HepG2 (cell line): ENCODE data around the gene YIF1A. TPM values are rescaled to one million over a fixed set of nuclear protein-coding genes. Genes with fewer than 3 reads are reported as not detected.

Source experiments
- GTF3A ChIP-seq: sonication (generic); formaldehyde crosslinking; conservative IDR thresholded peaks from 2 replicates; pipeline ENCODE4 v1.4.0; 2020; ENCODE audit warnings: mild to moderate bottlenecking, missing genetic modification reagents
- HNRNPLL ChIP-seq: fragments of 200-400 bp; formaldehyde crosslinking; IDR thresholded peaks from 2 replicates; pipeline ENCODE4 v1.6.1; 2017; ENCODE audit warnings: mild to moderate bottlenecking, low read depth, low read length; ENCODE audit not compliant: poor library complexity, severe bottlenecking
- IRX3 ChIP-seq: sonication (generic); formaldehyde crosslinking; IDR thresholded peaks from 2 replicates; pipeline ENCODE4 v1.8.1; 2023; ENCODE audit warnings: mild to moderate bottlenecking, low read depth, missing genetic modification reagents, borderline replicate concordance
- JDP2 ChIP-seq: sonication (generic); formaldehyde crosslinking; IDR thresholded peaks from 2 replicates; pipeline ENCODE4 v1.8.1; 2022; ENCODE audit warnings: missing genetic modification reagents, borderline replicate concordance
- MTA3 ChIP-seq: sonication (generic); formaldehyde crosslinking; IDR thresholded peaks from 2 replicates; pipeline ENCODE4 v1.4.0; 2020; ENCODE audit warnings: missing genetic modification reagents
- NCOA1 ChIP-seq: sonication (generic); formaldehyde crosslinking; IDR thresholded peaks from 2 replicates; pipeline ENCODE4 v1.9.0; 2021; ENCODE audit warnings: missing genetic modification reagents
- NFE2 ChIP-seq: sonication (generic); formaldehyde crosslinking; IDR thresholded peaks from 2 replicates; pipeline ENCODE4 v1.4.0; 2020; ENCODE audit warnings: missing genetic modification reagents
- ZNF101 ChIP-seq: sonication (generic); formaldehyde crosslinking; IDR thresholded peaks from 2 replicates; pipeline ENCODE4 v1.4.0; 2020; ENCODE audit warnings: mild to moderate bottlenecking, low read depth, missing genetic modification reagents, borderline replicate concordance
- ZNF331 ChIP-seq: sonication (generic); formaldehyde crosslinking; IDR thresholded peaks from 2 replicates; pipeline ENCODE4 v1.4.0; 2020; ENCODE audit warnings: missing genetic modification reagents
- ZNF335 ChIP-seq: sonication (generic); formaldehyde crosslinking; IDR thresholded peaks from 2 replicates; pipeline ENCODE4 v1.4.0; 2020; ENCODE audit warnings: missing genetic modification reagents
- ZNF446 ChIP-seq: sonication (generic); formaldehyde crosslinking; IDR thresholded peaks from 2 replicates; pipeline ENCODE4 v1.5.0; 2020; ENCODE audit warnings: mild to moderate bottlenecking, missing genetic modification reagents
- ZNF780A ChIP-seq: sonication (generic); formaldehyde crosslinking; IDR thresholded peaks from 2 replicates; pipeline ENCODE4 v1.8.0; 2022; ENCODE audit warnings: mild to moderate bottlenecking, missing genetic modification reagents, moderate library complexity
- polyA plus RNA-seq, 8 experiments: library from polyadenylated mRNA; depleted of rRNA in 3 of 8; stranded (reverse) in 7 of 8; unstranded in 1 of 8; fragments of >200 nt; fragmentation: Illumina TruSeq in 4 of 8; extraction: Trizol in 4 of 8; gene quantifications; 2 replicates each; pipeline versions ENCODE4 v1.2.1 to v1.2.3, GENCODE V29; 2011 to 2016; ENCODE audit warnings: low read depth in 4 of 8, missing spikeins in 1 of 8, mixed read lengths in 1 of 8; ENCODE audit not compliant: insufficient read depth in 1 of 8
- total RNA-seq, 5 experiments: library from RNA; depleted of rRNA; stranded (reverse); fragments of >200 nt; fragmentation: Illumina TruSeq; extraction: Trizol; gene quantifications; 2 replicates each; pipeline ENCODE4 v1.2.3, GENCODE V29; 2016; ENCODE audit warnings: low read depth in 1 of 5
- TF ChIP-seq, protein P1 (sequence below), 2 experiments: sonication (generic) in 1 of 2; formaldehyde crosslinking in 1 of 2; IDR thresholded peaks; 2 replicates each; pipeline versions ENCODE4 v1.4.0 to v1.6.1; 2018 to 2020; ENCODE audit warnings: missing genetic modification reagents in 2 of 2, borderline replicate concordance in 1 of 2, low read depth in 1 of 2, mild to moderate bottlenecking in 1 of 2, missing biosample characterization in 1 of 2
- TF ChIP-seq, protein P2 (sequence below): sonication (generic); formaldehyde crosslinking; IDR thresholded peaks from 2 replicates; pipeline ENCODE4 v1.8.1; 2022; ENCODE audit warnings: mild to moderate bottlenecking, missing genetic modification reagents
- TF ChIP-seq, protein P3 (sequence below): sonication (generic); formaldehyde crosslinking; IDR thresholded peaks from 2 replicates; pipeline ENCODE4 v1.9.0; 2021; ENCODE audit warnings: missing genetic modification reagents, borderline replicate concordance
- TF ChIP-seq, protein P4 (sequence below): sonication (generic); formaldehyde crosslinking; IDR thresholded peaks from 2 replicates; pipeline ENCODE4 v1.5.0; 2020; ENCODE audit warnings: mild to moderate bottlenecking, missing genetic modification reagents
- TF ChIP-seq, protein P5 (sequence below): sonication (generic); formaldehyde crosslinking; IDR thresholded peaks from 2 replicates; pipeline ENCODE4 v1.5.0; 2020; ENCODE audit warnings: missing genetic modification reagents

The YIF1A gene
- total and polyA plus RNA-seq, 2 of the 13 experiments (the other 11 are each of a cell fraction or from before 2014, with no cell fraction given): 133 to 145 TPM

DNA sequence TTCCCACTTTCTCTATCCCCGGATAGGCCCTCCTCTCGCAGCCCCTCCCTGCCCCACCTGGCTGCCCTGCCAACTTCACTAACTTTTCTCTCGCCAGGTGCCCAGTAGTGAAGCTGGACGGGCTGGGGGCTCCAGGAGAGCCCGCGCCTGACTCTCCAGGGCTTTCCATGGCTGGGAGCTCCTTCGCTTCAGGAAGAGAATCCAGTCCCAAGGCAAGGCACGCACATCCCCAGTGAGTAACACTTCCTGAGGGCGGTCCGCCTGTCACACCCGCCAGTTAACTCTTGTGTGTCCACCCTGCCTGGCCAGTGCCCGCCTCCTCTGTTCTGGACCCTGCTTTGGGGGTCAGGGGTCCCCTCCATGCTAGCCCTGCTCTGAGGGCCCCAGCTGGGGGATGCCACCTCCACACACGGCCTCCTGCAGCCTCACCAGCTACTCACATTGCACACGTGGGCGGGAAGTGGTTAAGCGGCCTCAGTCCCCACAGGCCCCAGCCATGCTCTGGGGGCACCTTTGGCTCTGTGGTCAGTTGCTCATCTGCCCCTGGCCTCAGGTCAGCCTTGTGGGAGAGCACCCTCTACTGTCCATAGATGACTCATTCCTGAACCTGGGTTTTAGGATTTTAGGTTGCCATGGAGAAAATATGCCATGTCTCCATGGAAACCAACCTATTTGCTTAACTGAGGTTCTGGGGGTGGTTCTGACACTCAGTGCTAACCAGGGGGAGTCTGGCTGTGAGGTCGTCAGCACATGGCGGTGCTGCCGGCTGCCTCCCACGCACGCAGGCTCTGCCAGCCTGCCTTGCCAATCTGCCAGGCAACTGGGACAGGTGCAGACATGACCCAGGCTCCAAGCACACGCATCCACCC, 47.5 kb upstream of the YIF1A start, which contains the start of gene RIN1 (continued):
- TF ChIP-seq ZNF446 (0 out of 2 replicates have a peak, but pooled peaks have one; percentile 24), JDP2 (no peak), HNRNPLL (no peak), NFE2 (CRISPR knock-in tag) (no peak), ZNF101 (CRISPR knock-in tag) (no peak), ZNF335 (CRISPR knock-in tag) (0 out of 2 replicates have a peak, but pooled peaks have one; percentile 25), MTA3 (no peak), GTF3A (0 out of 2 replicates have a peak, but pooled peaks have one; percentile 19), ZNF331 (CRISPR knock-in tag) (0 out of 2 replicates have a peak, but pooled peaks have one; percentile 54), IRX3 (CRISPR knock-in tag) (no peak), NCOA1 (CRISPR knock-in tag) (no peak), ZNF780A (no peak; the same call in 1 of the 2 replicates)
- TF ChIP-seq, protein P1, sequence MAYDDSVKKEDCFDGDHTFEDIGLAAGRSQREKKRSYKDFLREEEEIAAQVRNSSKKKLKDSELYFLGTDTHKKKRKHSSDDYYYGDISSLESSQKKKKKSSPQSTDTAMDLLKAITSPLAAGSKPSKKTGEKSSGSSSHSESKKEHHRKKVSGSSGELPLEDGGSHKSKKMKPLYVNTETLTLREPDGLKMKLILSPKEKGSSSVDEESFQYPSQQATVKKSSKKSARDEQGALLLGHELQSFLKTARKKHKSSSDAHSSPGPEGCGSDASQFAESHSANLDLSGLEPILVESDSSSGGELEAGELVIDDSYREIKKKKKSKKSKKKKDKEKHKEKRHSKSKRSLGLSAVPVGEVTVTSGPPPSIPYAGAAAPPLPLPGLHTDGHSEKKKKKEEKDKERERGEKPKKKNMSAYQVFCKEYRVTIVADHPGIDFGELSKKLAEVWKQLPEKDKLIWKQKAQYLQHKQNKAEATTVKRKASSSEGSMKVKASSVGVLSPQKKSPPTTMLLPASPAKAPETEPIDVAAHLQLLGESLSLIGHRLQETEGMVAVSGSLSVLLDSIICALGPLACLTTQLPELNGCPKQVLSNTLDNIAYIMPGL (CRISPR knock-in tag; IDR thresholded peaks at IDR 0.05; ENCODE audit: borderline replicate concordance in 1 of 2, low read depth in 1 of 2): peak; percentile 86 to 91
- TF ChIP-seq, protein P2, sequence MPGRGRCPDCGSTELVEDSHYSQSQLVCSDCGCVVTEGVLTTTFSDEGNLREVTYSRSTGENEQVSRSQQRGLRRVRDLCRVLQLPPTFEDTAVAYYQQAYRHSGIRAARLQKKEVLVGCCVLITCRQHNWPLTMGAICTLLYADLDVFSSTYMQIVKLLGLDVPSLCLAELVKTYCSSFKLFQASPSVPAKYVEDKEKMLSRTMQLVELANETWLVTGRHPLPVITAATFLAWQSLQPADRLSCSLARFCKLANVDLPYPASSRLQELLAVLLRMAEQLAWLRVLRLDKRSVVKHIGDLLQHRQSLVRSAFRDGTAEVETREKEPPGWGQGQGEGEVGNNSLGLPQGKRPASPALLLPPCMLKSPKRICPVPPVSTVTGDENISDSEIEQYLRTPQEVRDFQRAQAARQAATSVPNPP (CRISPR knock-in tag): no peak
- TF ChIP-seq, protein P3, sequence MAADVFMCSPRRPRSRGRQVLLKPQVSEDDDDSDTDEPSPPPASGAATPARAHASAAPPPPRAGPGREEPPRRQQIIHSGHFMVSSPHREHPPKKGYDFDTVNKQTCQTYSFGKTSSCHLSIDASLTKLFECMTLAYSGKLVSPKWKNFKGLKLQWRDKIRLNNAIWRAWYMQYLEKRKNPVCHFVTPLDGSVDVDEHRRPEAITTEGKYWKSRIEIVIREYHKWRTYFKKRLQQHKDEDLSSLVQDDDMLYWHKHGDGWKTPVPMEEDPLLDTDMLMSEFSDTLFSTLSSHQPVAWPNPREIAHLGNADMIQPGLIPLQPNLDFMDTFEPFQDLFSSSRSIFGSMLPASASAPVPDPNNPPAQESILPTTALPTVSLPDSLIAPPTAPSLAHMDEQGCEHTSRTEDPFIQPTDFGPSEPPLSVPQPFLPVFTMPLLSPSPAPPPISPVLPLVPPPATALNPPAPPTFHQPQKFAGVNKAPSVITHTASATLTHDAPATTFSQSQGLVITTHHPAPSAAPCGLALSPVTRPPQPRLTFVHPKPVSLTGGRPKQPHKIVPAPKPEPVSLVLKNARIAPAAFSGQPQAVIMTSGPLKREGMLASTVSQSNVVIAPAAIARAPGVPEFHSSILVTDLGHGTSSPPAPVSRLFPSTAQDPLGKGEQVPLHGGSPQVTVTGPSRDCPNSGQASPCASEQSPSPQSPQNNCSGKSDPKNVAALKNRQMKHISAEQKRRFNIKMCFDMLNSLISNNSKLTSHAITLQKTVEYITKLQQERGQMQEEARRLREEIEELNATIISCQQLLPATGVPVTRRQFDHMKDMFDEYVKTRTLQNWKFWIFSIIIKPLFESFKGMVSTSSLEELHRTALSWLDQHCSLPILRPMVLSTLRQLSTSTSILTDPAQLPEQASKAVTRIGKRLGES: no peak
- TF ChIP-seq, protein P4, sequence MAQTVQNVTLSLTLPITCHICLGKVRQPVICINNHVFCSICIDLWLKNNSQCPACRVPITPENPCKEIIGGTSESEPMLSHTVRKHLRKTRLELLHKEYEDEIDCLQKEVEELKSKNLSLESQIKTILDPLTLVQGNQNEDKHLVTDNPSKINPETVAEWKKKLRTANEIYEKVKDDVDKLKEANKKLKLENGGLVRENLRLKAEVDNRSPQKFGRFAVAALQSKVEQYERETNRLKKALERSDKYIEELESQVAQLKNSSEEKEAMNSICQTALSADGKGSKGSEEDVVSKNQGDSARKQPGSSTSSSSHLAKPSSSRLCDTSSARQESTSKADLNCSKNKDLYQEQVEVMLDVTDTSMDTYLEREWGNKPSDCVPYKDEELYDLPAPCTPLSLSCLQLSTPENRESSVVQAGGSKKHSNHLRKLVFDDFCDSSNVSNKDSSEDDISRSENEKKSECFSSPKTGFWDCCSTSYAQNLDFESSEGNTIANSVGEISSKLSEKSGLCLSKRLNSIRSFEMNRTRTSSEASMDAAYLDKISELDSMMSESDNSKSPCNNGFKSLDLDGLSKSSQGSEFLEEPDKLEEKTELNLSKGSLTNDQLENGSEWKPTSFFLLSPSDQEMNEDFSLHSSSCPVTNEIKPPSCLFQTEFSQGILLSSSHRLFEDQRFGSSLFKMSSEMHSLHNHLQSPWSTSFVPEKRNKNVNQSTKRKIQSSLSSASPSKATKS (CRISPR knock-in tag): no peak
- TF ChIP-seq, protein P5, sequence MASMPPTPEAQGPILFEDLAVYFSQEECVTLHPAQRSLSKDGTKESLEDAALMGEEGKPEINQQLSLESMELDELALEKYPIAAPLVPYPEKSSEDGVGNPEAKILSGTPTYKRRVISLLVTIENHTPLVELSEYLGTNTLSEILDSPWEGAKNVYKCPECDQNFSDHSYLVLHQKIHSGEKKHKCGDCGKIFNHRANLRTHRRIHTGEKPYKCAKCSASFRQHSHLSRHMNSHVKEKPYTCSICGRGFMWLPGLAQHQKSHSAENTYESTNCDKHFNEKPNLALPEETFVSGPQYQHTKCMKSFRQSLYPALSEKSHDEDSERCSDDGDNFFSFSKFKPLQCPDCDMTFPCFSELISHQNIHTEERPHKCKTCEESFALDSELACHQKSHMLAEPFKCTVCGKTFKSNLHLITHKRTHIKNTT (CRISPR knock-in tag): no peak
